ENCODE data around the gene PTPRB. TPM values are rescaled to one million over a fixed set of nuclear protein-coding genes. Genes with fewer than 3 reads are reported as not detected.
A peak's percentile ranks its signal among the peaks of the same experiment; 100 is the strongest.

PTPRB gene
- total and polyA plus RNA-seq, 2 of the 4 experiments (the other 2 are of a cell fraction) = 4.1 to 6.5 TPM

DNA sequence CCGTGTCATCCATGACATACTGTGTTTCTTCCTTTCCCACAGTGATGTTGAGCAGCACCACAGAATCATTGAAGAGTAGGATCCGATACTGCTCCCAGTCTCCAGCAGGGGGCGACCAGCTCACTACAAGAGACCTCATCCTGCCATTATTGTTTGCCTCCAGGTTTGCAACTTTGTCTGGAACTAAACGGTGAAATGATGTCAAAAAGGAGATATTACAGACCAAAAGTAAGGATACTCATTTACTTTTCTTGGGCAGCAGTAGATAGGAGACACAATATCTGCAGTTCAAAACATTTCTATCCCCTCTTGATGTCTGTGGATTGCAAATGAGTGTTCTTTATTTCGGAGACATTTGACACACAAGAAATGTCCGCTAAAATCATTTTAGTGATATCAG lies 47.2 kb downstream of the PTPRB start:
- ATAC-seq (ENCODE audit: low read depth) (peak; percentile 94), DNase-seq (peak; percentile 77)
- no peak overlapping the region for H3K4ac ChIP-seq (ENCODE audit: low read depth, low read length)
- no peak overlapping the region for H2BK120ac ChIP-seq (ENCODE audit: low read depth, low read length)
- no peak overlapping the region for H3K27ac ChIP-seq (ENCODE audit: insufficient read depth, low read length)
- no peak overlapping the region for H2BK20ac ChIP-seq (ENCODE audit: low read depth, low read length)
- H3K4me3 ChIP-seq (ENCODE audit: insufficient read depth, low read depth, low read length) = no peak overlapping the region
- WGBS, 2 experiments (ENCODE audit: extremely low coverage in 2 of 2, insufficient read length in 1 of 2) = 0% methylated on average over 1 of the region's 6 CpGs; no CpG with 5 or more reads in 1 of the 2 experiments
- H2AK9ac ChIP-seq (replicated peaks; ENCODE audit: low read depth, low read length, poor library complexity) = no peak overlapping the region
- dilution Hi-C loops (cut with HindIII; ENCODE audit: low sequenced_read_pairs, unreplicated experiment) (no loop called here), in situ Hi-C loops (cut with MboI; ENCODE audit: low sequenced_read_pairs) (no loop called here), intact Hi-C loops (cut with micrococcal nuclease) (loop anchor here (1.0 to 10.0 kb wide), 3 partner anchors 129 to 425 kb away; no protein-coding TSS in a partner anchor)
- no peak overlapping the region for H4K91ac ChIP-seq (ENCODE audit: insufficient read depth, low read depth, low read length)
- no peak overlapping the region for H3K4me2 ChIP-seq (ENCODE audit: low read depth, low read length)
- no peak overlapping the region for H4K5ac ChIP-seq (ENCODE audit: low read depth, low read length)
- H3K27me3 ChIP-seq (ENCODE audit: control insufficient read depth, insufficient read depth, low read length) = no peaks in the 10 kb centered on the region
- no peak overlapping the region for H4K8ac ChIP-seq (ENCODE audit: low read depth in 2 of 2, low read length in 2 of 2)
- no peak overlapping the region for H3K14ac ChIP-seq (replicated peaks; ENCODE audit: low read depth, low read length)
- POLR2A ChIA-PET (ENCODE audit: unreplicated experiment) = no interaction called here
- no peak overlapping the region for H3K23ac ChIP-seq (ENCODE audit: low read depth, low read length)
- TF ChIP-seq MAFK (IDR thresholded peaks at IDR 0.05; ENCODE audit: low read depth, low read length) (no peak), NFE2L2 (IDR thresholded peaks at IDR 0.05; ENCODE audit: low read depth, low read length) (no peak), RAD21 (IDR thresholded peaks at IDR 0.05; ENCODE audit: low read length) (peak; percentile 93), SMC3 (IDR thresholded peaks at IDR 0.05; ENCODE audit: low read depth, low read length) (peak; percentile 98), POLR2A (IDR thresholded peaks at IDR 0.05; ENCODE audit: low read depth, low read length) (no peak), RCOR1 (IDR thresholded peaks at IDR 0.05; ENCODE audit: insufficient replicate concordance, low read length) (no peak), BHLHE40 (IDR thresholded peaks at IDR 0.05; ENCODE audit: low read depth, low read length) (no peak), RFX5 (IDR thresholded peaks at IDR 0.05; ENCODE audit: low read depth, low read length) (no peak), CHD1 (IDR thresholded peaks at IDR 0.05; ENCODE audit: low read depth, low read length) (no peak)
- TF ChIP-seq, protein P1, sequence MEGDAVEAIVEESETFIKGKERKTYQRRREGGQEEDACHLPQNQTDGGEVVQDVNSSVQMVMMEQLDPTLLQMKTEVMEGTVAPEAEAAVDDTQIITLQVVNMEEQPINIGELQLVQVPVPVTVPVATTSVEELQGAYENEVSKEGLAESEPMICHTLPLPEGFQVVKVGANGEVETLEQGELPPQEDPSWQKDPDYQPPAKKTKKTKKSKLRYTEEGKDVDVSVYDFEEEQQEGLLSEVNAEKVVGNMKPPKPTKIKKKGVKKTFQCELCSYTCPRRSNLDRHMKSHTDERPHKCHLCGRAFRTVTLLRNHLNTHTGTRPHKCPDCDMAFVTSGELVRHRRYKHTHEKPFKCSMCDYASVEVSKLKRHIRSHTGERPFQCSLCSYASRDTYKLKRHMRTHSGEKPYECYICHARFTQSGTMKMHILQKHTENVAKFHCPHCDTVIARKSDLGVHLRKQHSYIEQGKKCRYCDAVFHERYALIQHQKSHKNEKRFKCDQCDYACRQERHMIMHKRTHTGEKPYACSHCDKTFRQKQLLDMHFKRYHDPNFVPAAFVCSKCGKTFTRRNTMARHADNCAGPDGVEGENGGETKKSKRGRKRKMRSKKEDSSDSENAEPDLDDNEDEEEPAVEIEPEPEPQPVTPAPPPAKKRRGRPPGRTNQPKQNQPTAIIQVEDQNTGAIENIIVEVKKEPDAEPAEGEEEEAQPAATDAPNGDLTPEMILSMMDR (conservative IDR thresholded peaks at IDR 0.05; ENCODE audit: low read depth, low read length) = peak; percentile 94
- no peaks in the 10 kb centered on the region for H3K4me1 ChIP-seq (ENCODE audit: control insufficient read depth, insufficient read depth, low read length)
- H3K79me1 ChIP-seq (ENCODE audit: low read depth in 1 of 2, low read length in 2 of 2) = no peaks in the 10 kb centered on the region
- H2AK5ac ChIP-seq (ENCODE audit: low read depth, low read length) = no peak overlapping the region
- no peak overlapping the region for H2AFZ ChIP-seq (replicated peaks; ENCODE audit: low read length, poor library complexity)
- H3K56ac ChIP-seq (ENCODE audit: extremely low read depth, insufficient read depth, low read length) = no peak overlapping the region
- CTCF ChIA-PET = interaction anchor here (0.9 to 1.1 kb wide), 4 partner anchors 9 to 129 kb away, joined by 3 to 10 read pairs (median 5); no protein-coding TSS in a partner anchor
- H3K18ac ChIP-seq (ENCODE audit: low read depth, low read length) = no peak overlapping the region
- no TSS peak for BruUV-seq (replicated peaks)
- no peaks in the 10 kb centered on the region for H3K36me3 ChIP-seq (ENCODE audit: control insufficient read depth, insufficient read depth, low read length)
- H3K9me1 ChIP-seq (ENCODE audit: insufficient read depth, low read length) = no peaks in the 10 kb centered on the region
- H2BK5ac ChIP-seq (ENCODE audit: low read depth, low read length, poor library complexity, severe bottlenecking) = no peak overlapping the region
- H2BK15ac ChIP-seq (ENCODE audit: low read depth, low read length) = no peak overlapping the region
- H3K9me3 ChIP-seq (ENCODE audit: control insufficient read depth, insufficient read depth, low read length) = no peaks in the 10 kb centered on the region
- H4K20me1 ChIP-seq (ENCODE audit: insufficient read depth, low read length) = no peaks in the 10 kb centered on the region
- no peak overlapping the region for H3K9ac ChIP-seq (ENCODE audit: low read depth, low read length)
